A549 (cell line): Measurements from ENCODE around the gene KIF16B.

ENCODE experiments used
- JUN ChIP-seq, 2 experiments: fragments of >200 bp; sonication (Bioruptor Twin); formaldehyde crosslinking; IDR thresholded peaks; 2 replicates in 1 of 2; 3 replicates in 1 of 2; pipeline ENCODE4 v1.6.1; 2016 to 2017
- MYC ChIP-seq: IDR thresholded peaks from 2 replicates; pipeline ENCODE4 v1.6.1; 2012; ENCODE audit warnings: mild to moderate bottlenecking, inconsistent platforms, low read length, improper control_type of control experiment, borderline replicate concordance
- POLR2AphosphoS2 ChIP-seq: conservative IDR thresholded peaks from 2 replicates; pipeline ENCODE4 v1.6.1; 2012; ENCODE audit warnings: low read length, improper control_type of control experiment, inconsistent platforms
- TF ChIP-seq, protein P1 (sequence below): IDR thresholded peaks from 2 replicates; pipeline ENCODE4 v1.6.1; 2012
- TF ChIP-seq, protein P2 (sequence below): fragments of >200 bp; sonication (Bioruptor Twin); formaldehyde crosslinking; IDR thresholded peaks from 3 replicates; pipeline ENCODE4 v1.5.1; 2016

DNA sequence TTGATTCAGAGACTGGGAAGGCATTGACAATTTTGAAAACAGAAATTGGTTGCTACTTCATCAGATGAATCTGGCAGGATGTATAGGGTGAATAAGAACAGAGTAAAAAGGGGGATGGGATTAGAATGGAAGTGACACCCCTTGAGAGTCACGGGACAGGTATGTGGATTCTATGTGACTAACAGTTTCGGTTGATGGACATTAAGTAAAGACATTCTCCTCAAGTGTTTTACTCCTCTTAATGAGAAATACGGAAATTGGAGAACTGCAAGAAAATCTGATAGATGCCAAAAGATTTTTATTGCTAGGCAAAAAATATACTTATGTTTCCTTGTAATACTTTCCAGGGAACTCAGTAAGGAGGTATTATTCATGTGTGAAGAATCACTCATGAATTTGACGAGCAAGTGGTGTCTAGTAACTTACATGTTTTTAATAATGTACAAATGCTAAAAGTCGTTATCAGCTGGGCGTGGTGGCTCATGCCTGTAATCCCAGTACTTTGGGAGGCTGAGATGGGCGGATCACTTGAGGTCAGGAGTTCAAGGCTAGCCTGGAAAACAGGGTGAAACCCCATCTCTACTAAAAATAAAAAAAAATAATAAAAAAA lies 135.8 kb downstream of the KIF16B start:
- no peak for TF ChIP-seq POLR2AphosphoS2
- TF ChIP-seq, protein P1, sequence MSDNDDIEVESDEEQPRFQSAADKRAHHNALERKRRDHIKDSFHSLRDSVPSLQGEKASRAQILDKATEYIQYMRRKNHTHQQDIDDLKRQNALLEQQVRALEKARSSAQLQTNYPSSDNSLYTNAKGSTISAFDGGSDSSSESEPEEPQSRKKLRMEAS, result no peak
- TF ChIP-seq MYC, result no peak
- no peak for TF ChIP-seq JUN (IDR thresholded peaks at IDR 0.05)
- TF ChIP-seq, protein P2, sequence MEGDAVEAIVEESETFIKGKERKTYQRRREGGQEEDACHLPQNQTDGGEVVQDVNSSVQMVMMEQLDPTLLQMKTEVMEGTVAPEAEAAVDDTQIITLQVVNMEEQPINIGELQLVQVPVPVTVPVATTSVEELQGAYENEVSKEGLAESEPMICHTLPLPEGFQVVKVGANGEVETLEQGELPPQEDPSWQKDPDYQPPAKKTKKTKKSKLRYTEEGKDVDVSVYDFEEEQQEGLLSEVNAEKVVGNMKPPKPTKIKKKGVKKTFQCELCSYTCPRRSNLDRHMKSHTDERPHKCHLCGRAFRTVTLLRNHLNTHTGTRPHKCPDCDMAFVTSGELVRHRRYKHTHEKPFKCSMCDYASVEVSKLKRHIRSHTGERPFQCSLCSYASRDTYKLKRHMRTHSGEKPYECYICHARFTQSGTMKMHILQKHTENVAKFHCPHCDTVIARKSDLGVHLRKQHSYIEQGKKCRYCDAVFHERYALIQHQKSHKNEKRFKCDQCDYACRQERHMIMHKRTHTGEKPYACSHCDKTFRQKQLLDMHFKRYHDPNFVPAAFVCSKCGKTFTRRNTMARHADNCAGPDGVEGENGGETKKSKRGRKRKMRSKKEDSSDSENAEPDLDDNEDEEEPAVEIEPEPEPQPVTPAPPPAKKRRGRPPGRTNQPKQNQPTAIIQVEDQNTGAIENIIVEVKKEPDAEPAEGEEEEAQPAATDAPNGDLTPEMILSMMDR, result no peak
